Measurements from ENCODE around the gene DMD. TPM values are rescaled to one million over a fixed set of nuclear protein-coding genes. Genes with fewer than 3 reads are reported as not detected.
"Not testable (repeated sequence)": the region's sequence is repeated elsewhere in the genome, so short reads cannot be mapped to it uniquely, and the experiment has no call there.

Gene DMD
- total RNA-seq, 1 donor from 2014 or later = 194 TPM

- DNase-seq (ENCODE audit: low spot score) = no peak
These were observed 1607.8 kb downstream of the DMD start for GRCh38 chrX:31603411-31604120.

DNA sequence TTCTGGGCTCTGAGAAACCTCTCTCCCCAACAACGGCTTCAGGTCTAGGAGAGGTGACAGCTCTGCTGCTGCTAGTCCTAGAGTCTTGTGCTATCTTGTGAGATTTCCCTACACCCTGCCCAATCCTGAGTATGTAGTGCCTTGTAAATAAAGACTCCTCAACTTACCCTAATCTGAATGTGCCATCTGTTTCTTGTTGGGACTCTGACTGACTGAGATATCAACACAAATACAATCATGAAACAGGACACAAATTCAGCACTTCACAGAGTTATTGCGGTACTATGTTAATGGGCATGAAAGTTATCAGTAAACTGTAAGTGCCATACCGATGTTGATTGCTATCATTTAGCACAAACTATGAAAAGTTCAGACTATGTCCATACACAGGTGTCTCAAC is 1610.5 kb downstream of the DMD start:
- DNase-seq (ENCODE audit: low spot score) = no peak

DNA sequence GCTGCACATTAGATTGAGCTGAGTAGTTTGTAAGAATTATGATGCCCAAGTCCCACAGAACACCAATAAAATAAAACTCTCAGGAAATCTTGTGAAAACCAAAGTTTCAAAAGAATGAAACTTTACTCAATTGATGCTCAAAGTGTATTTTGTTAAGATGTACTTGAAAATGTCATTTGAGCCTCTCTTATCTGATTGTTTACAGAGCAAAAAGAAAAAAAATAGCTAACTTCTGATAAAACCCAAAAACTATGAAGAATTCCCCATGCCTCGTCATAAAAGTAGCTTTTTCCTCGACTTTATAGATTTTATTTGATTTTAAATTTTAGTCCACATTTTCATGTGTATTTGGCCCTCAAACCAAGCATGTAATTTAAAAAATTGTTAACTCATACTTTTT is 1618.0 kb downstream of the DMD start:
- no peak for DNase-seq (ENCODE audit: low spot score)

GRCh38 chrX:31591355-31591754 is 1620.0 kb downstream of the DMD start:
- DNase-seq (ENCODE audit: low spot score) = no peak

DNA sequence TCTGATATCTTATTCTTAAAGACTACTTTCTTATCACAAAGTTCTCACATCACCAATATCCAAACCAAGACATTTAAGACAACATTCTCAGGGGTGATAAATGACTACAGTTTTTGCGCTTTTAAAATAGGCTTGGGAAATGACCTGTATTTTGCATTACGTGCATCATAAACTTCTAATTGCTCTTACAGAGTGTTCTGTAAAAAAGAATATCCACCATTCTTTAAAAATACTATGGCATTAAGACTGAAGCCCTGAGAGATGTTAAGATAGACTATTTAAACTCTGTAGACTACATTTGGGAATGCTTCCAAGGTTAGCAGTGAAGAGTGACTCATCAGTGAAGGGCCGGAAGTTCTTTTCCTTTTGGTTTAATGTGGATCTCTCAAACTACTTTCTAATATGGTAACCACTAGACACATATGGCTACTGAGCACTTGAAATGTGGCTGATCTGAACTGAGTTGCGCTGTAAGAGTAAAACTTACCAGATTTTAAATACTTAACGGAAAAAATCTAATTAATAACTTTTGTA is 1620.7 kb downstream of the DMD start:
- peak; percentile 36 for DNase-seq (ENCODE audit: low spot score)

DNA sequence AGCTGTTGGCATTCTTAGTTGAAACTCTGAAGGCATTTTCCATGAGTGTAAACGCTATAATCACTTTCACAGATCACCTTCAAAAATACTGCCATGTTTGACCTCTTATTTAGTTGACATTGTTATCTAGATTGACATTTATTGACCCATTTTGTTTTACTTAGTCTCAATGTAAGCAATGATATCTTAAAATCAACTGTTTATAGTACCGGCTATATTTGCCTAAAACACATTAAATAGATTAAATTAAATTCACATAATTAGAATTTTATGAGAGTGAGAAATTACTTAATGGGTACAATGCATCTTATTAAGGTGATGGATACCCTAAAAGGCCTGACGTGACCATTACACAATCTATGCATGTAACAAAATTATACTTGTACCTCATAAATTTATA is 1621.8 kb downstream of the DMD start:
- no peak for DNase-seq (ENCODE audit: low spot score)

DNA sequence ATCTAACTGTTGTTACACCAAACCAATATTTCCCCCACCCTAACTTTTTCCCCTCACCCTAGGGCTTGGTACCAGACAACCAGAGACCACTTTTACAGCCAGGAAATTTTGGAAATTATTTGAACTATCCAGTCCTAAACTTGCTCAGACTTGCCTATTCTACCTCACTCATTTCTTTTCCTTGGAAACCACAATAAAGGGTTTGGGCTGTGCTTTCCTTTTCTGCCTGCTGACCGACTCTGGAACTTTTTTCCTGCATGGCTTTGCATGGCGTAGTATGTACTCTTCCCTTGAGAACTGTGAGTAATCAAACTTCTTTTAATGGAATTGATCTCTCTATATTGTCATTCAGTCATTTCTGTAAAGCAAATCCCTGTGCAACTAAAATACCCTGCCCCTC is 1623.0 kb downstream of the DMD start:
- no peak for DNase-seq (ENCODE audit: low spot score)

DNA sequence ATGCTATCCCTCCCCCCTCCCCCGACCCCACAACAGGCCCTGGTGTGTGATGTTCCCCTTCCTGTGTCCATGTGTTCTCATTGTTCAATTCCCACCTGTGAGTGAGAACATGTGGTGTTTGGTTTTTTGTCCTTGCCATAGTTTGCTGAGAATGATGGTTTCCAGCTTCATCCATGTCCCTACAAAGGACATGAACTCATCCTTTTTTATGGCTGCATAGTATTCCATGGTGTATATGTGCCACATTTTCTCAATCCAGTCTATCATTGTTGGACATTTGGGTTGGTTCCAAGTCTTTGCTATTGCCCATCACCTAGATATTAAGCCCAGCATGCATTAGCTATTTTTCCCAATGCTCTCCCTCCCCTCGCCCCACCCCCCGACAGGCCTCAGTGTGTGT is 1627.5 kb downstream of the DMD start:
- not testable (repeated sequence) for DNase-seq (ENCODE audit: low spot score)

DNA sequence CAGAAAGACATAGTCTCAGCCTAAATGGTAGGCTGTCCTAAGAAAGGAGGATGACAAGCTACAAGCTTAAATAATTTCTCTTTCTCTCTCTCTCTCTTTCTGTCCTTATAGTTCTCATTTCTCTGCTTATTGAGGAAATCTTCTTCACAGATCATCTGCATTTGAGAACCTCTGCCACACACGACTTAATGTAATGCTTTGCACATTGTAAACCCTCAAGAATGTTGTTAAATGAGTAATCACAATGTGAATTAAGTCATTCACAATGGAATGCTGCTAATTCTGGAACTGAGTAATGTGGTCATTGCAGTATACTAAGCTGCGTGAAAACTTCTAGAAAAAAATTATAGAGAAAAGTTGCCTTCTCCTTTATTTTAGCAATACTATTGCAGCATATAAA is 1630.6 kb downstream of the DMD start:
- DNase-seq (ENCODE audit: low spot score) = no peak

DNA sequence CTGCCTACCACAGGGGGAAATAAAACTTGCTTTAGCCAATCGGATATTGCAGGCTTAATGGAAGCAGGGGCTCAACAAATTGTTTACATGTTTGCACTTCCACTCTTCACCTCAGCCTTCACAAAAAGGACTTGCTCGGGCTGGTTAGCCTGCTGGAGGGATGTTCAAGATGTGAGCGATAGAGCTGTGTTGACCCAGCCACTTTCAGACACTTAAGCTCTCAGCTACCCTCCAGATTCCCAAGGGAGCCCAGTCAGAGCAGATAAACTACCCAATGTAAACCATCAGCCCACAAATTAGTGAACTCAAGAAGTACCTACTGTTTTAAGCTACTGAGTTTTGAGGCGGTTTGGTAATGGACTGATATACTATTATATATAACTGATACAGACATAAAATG is 1631.1 kb downstream of the DMD start:
- DNase-seq (ENCODE audit: low spot score) = no peak

DNA sequence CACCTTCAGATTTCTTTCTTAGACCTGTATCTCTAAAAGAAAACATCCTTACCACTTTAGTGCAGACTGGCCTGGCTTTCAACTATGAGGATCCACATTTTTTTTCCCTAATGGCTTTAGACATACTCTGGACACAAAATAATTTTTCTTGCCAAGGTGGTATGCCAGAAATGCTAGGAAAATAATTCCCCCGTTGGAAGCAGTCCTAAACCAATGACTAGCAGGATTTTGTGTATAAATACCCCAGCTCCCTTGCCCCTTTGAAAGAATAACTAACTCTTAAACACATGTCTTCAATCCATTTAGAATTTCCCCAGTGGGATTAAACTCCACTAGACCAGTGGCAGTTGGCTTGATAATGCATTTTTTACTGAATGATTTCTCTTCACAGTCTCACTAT is 1639.0 kb downstream of the DMD start:
- DNase-seq (ENCODE audit: low spot score) = no peak

DNA sequence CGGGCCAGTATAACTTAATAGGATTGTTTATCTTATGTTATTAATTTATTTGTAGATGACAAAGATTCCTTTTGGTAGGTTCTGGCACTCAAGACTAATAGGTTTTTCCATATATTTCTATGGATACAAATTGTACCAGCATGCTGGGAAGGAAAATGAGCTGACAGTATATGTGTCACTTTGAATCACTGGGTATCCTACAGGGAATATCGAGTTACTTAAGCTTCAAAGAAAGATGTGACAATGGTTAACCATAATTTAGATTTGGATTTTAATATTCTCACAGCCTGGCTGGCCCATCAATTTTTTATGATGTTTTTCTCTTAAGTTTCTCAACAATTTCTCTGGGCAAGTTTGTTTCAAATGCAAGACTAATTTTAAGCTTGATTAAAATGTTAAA is 1640.7 kb downstream of the DMD start:
- DNase-seq (ENCODE audit: low spot score) = no peak

DNA sequence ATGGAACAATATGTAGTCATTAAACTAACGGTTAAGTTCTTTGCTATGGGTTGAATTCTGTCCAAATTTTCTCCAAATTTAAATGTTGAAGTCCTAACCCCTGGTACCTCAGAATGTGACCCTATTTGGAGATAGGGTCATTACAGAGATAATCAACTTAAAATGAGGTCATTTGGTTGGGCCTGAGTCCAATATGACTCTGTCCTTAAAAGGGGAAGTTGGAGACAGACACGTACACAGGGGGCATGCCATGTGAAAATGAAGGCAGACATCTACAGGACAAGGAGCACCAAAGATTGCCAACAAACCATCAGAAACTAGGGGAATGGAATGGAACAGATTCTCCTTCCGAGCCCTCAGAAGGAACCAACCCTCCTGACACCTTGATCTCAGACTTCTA is 1647.6 kb downstream of the DMD start:
- DNase-seq (ENCODE audit: low spot score) = no peak

DNA sequence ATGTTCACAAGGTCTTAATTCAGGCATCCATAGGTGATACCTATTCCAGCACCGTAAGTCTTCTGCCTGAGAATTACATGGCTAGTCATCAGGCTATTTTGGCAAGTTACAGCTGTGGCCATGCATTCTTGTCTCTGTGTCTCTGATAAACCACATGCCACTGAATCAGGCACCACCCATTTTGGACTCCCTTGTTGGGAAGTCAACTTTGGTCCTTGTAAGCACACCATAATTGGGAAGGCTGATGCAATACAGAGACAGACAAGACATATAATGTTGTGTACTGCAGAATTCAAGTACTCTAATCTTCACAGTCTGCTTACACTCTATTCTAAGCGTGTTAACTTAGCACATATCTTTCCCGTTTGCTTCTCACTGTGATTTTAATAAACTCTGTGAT is 1655.8 kb downstream of the DMD start:
- DNase-seq (ENCODE audit: low spot score) = no peak

GRCh38 chrX:31551913-31552312 is 1659.4 kb downstream of the DMD start:
- no peak for DNase-seq (ENCODE audit: low spot score)

DNA sequence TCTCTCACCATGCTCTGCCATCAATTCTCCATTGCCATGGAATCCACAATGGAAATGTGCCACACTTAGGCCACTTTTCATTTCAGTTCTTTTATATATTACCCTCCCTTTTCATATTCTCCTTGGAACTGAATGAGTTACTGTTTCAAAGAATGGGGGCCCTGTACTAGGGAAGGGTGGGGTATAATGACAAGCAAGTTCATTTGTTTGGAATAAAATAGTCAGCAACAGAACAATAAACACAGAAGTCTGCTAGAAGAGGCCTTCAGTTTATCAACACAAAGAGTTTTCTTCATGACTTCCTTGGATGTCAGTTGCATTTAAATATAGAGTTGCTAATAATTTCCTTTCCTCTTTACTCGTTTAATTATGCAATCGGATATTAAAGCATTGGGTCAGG is 1661.2 kb downstream of the DMD start:
- DNase-seq (ENCODE audit: low spot score) = no peak

DNA sequence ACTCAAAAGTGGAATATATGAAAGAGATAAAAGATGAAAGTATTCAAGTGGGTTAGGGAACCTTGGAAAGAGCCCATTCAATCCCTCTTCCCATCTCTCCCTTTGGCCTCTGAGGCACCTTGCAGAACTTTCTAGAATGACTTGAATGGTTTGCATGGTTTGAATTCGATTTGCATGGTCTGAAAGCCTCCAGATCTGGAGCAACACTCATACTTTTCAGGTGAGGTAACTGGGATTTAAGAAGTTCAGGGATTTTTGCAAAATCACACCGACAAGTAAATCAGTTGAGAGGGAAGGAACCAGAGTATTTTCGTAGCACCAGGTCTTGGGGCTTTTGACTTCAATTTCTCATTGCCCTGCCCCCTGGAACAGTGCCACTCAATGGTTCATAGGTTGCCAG is 1663.5 kb downstream of the DMD start:
- no peak for DNase-seq (ENCODE audit: low spot score)

DNA sequence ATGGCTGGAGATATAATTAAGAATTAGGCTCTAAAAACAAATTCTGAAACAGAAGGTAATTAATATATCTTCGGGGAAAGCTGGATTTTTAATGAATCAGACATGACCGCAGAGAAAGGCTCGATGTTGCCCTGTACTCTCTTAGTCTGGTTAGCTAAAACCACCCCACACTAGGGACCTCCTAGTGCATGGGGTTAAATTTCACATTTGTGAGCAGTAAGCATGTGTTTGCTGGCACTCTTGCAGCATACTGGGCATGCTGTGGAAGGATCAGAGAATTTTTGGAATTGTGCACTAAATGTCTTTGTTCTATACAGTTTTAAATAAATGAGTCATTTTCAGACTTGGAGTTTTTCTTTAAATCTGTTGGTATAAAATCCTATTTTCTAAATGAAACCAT is 1663.9 kb downstream of the DMD start:
- no peak for DNase-seq (ENCODE audit: low spot score)

- no peak for DNase-seq (ENCODE audit: low spot score)
These were observed 1665.2 kb downstream of the DMD start for GRCh38 chrX:31546126-31546525.

DNA sequence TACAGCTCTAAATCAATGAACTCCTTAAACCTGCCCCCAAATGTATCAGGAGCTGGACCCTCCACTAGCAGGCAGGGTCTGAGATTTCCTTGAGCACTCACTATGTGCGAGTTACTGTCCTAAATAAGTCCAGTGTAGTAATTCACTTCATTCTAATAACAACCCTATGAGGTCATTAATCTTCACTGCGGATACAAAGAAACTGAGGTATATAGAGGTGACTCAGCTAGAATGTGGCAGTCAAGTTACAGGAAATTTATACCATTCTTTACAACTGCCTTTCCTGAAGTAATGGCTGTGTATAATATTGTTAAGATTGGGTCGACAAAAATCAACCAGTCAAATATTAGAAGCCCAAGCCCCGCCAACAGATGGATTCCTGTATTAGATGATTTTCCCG is 1665.6 kb downstream of the DMD start:
- no peak for DNase-seq (ENCODE audit: low spot score)

DNA sequence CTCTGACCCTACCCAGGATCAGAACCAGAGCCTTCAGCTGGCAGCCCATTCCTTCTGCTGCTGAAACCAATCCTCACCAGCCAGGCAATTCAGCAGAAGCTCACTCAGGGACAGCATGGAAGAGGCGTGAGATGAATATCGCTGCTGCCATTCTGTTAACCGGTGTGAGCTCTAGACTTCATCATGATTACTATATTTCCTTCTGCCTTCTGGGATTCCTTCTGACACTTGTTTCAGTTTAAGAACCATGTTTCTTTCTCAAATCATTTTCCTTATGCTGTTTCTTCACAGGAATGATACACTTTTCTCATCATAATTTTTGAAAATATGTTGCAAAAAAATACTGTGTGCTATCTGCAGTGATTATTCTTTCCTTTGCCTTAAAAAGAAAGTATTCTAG is 1666.2 kb downstream of the DMD start:
- no peak for DNase-seq (ENCODE audit: low spot score)

DNA sequence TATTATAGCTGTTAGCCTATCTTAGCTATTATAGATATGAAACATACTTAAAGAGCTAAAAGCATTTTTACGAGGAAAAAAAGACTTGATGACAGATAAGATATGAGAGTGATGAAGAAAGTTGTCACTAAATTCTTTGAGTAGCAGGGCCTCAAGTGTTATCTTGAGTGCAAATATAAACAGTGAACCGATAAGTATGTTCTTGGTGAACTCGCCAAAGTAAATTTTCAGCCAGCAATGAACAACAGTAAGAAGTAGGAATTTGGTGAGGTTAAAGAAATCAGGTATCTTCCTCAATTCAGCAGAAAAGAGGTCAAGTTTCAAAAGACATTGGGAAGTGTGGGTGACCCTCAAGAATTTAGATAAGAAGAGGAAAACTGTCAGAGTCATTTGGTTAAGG is 1667.7 kb downstream of the DMD start:
- DNase-seq (ENCODE audit: low spot score) = peak; percentile 42

- peak; percentile 59 for DNase-seq (ENCODE audit: low spot score)
These were observed 1668.8 kb downstream of the DMD start for GRCh38 chrX:31542566-31542965.

- DNase-seq (ENCODE audit: low spot score) = no peak
These were observed 1671.0 kb downstream of the DMD start for GRCh38 chrX:31540313-31540712.
